ENCODE results near the gene RBPJ.

Gene RBPJ

GRCh38 chr4:26463386-26463785 is 142.6 kb downstream of the RBPJ start:
- no peak for DNase-seq

GRCh38 chr4:26464420-26465095 is 143.7 kb downstream of the RBPJ start:
- DNase-seq = no peak

GRCh38 chr4:26466578-26467270 is 145.9 kb downstream of the RBPJ start:
- no peak for DNase-seq

GRCh38 chr4:26467724-26468123 is 146.9 kb downstream of the RBPJ start:
- no peak for DNase-seq

- DNase-seq = no peak
Measured at GRCh38 chr4:26468283-26468949, 147.6 kb downstream of the RBPJ start.

- no peak for DNase-seq
Measured at GRCh38 chr4:26468977-26469376, 148.2 kb downstream of the RBPJ start.

- no peak for DNase-seq
Measured at GRCh38 chr4:26471890-26472289, 151.1 kb downstream of the RBPJ start.

GRCh38 chr4:26473893-26474292 is 153.1 kb downstream of the RBPJ start:
- DNase-seq = no peak

GRCh38 chr4:26474551-26474950 is 153.7 kb downstream of the RBPJ start:
- no peak for DNase-seq

- no peak for DNase-seq
Measured at GRCh38 chr4:26475716-26476115, 154.9 kb downstream of the RBPJ start.

GRCh38 chr4:26476545-26476944 is 155.7 kb downstream of the RBPJ start:
- DNase-seq = no peak

- DNase-seq = no peak
Measured at GRCh38 chr4:26478330-26478729, 157.5 kb downstream of the RBPJ start.

GRCh38 chr4:26482508-26483462 is 162.0 kb downstream of the RBPJ start:
- DNase-seq = no peak

GRCh38 chr4:26484032-26484515 is 163.3 kb downstream of the RBPJ start:
- no peak for DNase-seq

- DNase-seq = no peak
Measured at GRCh38 chr4:26484516-26484915, 163.7 kb downstream of the RBPJ start.
